Measurements from ENCODE around the gene BMP7.
"Not testable (repeated sequence)": the region's sequence is repeated elsewhere in the genome, so short reads cannot be mapped to it uniquely, and the experiment has no call there.

Gene BMP7

DNA sequence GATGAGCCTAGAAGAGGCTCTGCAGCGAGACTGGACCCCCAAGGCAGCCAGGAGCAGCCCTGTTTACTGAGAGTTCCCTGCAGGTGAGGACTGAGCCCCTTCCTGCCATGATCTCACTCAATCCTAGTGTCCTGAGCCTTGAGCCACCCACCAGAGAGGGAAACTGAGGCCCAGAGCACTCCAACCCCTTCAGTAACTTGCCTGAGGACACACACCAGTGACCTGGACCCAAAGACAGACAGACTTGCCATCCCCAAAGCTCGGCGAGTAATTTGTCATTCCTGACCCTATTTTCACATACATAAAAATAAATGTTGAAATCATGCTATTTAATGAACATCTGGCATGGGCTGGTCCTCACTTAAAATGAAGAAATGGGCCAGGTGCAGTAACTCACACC, 16.7 kb downstream of the BMP7 start:
- DNase-seq (ENCODE audit: low spot score), result no peak

DNA sequence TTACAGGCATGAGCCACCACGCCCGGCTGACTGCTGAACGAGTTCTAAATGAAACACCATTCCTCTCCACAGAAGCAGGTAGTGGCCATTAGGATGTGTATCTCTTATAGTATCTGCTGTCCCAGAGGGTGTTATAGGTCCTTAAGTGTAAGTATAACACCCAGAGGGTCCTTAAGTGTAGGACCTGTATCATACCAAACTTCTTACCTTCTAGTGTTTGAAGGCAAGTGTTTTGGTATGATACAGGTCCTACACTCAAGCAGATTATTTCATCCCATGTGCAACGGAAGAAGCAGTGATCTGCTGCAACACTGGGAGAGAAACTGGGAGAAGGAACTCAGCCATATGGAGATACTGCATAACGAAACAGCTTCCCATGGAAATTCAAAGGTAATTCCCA, 17.4 kb downstream of the BMP7 start:
- DNase-seq (ENCODE audit: low spot score), result no peak

DNA sequence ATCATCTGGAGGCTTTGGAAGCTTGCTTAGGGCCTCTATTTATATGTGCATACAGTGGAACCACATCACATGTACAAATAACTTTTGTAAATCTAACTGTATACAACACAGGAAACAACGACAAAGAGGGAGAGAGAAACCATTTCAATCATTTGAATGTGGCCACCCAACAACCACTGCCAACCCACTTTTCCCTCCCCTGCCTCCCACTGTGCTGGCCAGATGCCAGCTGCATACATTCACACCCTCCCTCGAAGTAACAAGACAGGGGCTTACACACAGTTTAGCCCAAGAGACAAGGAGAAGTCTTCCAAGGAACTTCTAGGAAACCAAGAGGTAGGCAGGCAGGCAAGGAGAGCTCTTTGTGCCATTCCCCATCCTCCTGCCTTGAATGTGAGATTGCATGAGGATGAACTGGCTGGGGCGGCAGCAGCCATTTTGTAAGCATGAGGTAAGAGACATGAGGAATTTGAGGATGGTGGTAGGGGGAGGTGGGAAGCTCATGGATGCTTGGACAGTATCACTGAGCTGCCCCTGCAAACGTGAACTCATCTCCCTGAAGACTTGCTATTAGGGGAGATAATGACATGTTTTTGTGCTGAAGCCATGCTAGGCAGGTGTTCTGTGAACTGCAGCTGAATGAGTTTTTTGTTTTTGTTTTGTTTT, 18.2 kb downstream of the BMP7 start:
- no peak for DNase-seq (ENCODE audit: low spot score)

DNA sequence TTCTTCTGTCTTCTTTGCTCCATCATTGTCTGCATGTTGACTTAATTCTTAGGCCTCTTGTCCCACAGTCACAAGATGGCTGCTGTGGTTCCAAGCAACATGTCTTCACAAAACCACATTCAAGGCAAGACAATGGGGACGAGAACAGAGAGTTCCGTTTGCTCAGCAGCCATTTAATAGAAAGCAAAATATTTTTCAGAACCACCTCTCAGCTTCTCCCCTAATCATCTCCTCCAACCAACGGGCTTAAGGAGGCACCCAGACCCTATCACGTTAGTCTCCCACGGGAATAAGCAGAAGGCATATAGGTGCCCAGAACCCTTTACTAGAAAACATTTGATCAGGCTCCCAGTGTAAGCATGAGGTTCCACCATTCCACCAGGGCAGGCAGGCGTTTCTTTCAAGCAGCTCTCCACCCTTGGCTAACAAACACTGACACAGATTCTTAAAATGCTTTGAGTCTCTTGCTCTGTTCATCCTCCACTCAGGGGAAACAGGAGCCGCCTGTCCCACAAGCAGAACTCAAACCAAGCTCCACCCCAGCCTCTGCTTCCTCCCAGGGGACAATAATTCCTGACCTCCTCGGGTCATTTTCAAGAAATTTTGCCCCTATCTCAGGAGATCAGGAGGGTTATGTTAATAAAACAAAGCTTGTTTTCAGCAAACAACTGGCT, 19.0 kb downstream of the BMP7 start:
- no peak for DNase-seq (ENCODE audit: low spot score)

DNA sequence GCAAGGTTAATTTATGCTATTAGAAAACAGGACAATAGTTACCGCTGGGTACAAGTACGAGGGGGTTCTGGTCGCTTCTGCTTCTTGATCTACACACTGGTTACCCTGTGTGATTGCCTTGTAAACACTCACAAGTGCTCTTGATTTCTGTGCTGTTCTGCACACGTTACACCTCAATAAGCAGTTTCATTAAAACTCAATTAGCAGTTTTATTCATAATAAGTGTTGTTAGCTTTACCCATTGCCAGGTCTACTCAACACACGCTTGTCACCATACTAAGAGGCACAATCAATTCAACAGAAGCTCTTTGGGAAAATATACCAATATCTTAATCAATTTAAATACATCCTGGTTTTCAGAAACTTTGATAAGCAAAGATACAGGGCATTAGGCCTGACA, 20.4 kb downstream of the BMP7 start:
- DNase-seq (ENCODE audit: low spot score), result no peak

DNA sequence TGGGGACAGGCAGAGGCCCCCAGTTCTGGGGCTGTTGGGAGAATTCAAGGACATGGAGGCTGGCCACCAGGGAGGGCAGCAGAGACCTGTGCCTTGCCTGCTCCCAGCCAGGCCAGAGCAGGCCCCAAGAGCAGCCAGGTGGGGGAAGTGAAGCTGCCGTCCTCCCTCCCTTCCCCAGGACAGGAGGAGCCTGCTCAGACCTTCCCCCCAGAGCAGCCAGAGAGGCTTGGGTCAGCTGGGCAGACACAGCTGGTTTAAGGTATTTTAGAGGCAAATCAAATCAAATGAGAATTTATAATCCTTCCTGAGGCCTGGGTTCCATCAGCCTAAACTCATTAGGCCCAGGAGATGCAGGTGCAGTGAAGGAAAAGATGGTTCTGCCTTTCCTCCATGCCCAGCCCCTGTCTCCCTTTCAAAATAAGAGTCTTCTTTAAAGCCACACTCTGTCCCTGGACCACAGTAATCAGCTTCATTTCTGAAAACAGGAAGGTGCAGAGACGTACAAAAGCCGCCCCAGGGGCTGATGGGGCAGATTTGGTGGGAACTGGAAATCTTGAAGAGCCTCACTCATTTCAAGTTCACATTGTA, 21.7 kb downstream of the BMP7 start:
- DNase-seq (ENCODE audit: low spot score), result no peak

DNA sequence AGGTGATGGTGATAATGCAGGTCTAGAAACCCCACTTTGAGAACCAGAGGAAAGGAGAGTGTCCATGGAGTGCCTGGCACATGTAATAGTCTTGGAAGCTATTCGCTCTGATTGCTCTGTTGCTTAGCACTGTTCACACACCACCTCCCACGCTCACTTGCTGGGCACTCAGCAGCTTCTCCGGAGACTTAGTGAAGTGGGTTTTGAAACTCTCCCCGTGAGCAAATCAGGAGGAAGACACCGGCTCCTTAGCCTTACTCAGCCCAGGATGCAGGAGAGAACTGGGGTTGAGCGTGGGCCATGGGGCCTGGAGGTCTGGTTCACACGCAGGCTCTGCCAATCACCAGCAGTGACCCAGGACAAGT, 22.2 kb downstream of the BMP7 start:
- no peak for DNase-seq (ENCODE audit: low spot score)

DNA sequence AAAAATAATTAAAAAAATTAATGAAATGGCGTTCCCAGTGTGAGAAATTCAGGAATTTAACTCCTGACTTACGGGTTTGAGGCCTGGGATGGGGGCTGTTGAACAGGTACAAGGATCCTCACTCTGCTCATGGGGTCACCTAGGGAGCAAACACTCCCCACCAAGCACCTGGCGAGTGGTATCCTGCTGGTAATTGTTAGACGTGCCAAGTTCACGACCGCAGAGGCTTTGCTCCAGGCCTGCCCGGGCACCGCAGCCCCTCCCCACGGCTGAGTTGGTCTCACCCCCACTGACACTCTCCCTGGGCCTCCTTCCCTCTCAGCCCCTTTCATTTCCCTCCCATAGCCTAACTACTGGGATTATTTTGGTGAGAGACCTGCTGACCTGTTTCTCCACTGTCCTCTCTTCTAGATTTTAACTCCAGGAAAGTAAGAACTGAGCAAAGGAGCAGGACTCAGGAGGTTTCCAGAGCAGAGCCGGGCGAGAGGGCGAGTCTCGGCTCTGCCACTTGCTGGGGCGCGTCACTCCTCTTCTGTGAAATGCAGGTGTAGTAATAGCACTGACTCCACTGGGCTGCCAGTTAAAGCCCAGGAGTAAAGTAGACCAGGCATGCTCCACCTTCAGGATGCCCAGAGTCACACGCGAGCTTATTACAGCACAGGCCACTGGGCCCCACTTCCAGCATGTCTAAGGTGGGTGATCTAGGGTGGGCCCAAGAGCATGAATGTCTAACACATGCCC, 22.8 kb downstream of the BMP7 start:
- DNase-seq (ENCODE audit: low spot score), result no peak

DNA sequence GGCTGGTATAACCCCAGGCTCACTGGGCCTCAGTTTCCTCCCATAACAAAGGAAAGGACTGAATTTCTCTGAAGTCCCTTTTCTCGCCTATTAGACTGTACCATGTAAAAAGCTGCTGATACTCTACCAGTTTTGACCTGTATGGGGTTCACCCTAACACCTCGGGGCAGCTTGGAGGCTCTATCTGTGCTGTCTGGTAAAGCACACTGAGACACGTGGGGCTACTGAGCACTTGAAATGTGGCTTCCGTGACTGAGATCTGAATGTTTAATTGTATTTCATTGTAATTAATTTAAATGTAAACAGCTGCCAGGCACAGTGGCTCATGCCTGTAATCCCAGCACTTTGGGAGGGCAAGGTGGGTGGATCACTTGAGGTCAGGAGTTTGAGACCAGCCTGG, 24.0 kb downstream of the BMP7 start:
- DNase-seq (ENCODE audit: low spot score), result no peak

DNA sequence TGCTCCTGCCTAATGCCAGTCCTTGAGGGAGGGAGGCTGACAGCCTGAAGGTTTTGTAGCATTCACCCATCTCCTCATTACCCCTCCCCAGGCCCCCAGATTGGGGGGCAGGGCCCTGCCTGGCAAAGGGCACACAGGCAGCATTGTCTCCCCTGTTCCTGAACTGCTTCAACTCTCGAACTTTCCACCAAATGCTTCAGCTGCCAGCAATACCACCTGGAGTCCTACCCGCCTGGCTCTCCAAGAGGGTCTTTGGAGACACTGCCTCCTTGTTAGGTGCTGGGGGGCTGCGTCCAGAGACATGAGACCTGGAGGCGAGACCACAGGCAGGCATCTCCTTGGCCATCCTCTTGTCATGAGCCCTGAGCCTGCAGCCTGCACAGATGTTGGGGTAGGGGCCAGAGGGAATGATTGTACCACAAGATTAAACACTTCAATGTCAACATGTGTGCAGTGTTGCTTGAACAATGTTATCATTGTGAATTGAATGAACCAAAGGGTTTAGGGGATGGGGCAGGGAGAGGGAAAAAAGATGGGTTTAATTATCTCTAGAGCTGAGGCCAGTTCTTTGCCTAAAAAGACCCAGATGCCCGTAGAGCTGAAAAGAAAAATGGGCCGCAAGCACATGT, 25.0 kb downstream of the BMP7 start:
- peak; percentile 53 for DNase-seq (ENCODE audit: low spot score)

DNA sequence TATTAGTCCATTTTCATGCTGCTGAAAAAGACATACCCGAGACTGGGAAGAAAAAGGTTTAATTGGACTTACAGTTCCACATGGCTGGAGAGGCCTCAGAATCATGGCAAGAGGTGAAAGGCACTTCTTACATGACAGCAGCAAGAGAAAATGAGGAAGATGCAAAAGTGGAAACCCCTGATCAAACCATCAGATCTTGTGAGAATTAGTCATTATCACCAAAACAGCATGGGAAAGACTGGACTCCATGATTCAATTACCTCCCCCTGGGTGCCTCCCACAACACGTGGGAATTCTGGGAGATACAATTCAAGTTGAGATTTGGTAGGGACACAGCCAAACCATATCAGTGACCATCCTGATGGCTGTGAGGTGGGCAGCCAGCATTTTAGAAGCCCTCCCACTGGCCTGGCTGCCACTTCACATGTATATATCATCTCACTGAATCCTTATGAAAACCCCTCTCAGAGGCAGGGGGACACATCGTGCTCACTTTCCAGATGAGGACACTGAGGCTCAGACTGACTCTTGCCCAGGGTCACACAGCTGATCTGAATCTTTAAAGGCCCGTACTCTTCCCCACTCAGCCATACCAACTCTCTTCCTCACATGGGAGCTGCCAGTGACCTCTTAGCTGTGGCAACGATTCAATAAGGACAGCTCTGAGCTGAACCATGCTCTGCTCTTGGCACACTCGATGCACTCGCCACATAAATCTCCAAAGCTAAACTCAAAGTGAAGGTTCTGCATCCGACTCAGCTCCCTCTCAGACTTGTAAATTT, 25.7 kb downstream of the BMP7 start:
- no peak for DNase-seq (ENCODE audit: low spot score)

DNA sequence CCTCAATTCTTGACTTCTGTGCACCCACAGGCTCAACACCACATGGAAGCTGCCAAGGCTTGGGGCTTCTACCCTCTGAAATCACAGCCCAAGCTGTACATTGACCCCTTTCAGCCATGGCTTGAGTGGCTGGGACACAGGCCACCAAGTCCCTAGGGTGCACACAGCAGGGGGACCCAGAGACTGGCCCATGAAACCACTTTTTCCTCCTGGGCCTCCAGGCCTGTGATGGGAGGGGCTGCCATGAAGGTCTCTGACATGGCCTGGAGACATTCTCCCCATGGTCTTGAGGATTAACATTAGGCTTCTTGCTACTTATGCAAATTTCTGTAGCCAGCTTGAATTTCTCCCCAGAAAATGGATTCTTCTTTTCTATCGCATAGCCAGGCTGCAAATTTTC, 26.7 kb downstream of the BMP7 start:
- not testable (repeated sequence) for DNase-seq (ENCODE audit: low spot score)

DNA sequence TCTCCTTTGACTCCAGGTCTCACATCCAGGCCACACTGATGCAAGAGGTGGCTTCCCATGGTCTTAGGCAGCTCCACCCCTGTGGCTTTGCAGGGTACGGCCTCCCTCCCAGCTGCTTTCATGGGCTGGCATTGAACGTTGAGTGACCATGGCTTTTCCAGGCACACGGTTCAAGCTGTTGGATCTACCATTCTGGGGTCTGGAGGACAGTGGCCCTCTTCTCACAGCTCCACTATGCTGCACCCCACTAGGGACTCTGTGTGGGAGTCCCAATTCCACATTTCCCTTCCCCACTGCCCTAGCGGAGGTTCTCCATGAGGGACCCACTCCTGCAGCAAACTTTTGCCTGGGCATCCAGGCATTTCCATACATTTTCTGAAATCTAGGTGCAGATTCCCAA, 27.1 kb downstream of the BMP7 start:
- not testable (repeated sequence) for DNase-seq (ENCODE audit: low spot score)

DNA sequence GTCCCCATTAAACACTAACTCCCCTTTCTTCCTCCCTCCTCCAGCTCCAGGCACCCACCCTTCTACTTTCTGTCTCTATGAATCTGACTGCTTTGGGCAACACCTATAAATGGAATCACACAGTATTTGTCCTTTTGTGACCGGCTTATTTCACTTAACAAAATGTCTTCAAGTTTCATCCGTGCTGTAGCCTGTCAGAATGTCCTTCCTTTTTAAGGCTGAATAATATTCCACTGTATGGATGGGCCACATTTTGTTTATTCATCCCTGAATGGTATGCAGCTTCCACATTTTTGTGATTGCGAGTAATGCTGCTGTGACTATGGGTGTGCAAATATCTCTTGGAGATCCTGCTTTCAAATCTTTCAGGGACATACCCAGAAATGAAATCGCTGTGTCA, 28.4 kb downstream of the BMP7 start:
- DNase-seq (ENCODE audit: low spot score), result no peak

DNA sequence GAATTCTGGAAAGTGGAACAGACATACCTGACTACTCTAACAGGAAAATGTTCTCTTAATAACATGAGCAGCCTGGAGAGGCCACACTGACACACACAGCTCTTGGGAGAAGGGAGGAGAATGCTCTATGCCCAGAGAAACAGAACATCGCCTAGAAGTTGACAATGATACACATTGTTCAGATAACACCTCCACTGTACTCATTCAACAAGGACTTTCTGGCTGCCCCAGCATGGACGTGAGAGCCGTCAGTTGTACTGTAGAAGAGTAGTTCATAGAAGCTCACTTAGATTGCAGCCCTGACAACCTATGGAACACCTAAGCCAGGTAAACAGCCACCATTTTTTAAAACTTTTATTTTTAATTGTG, 28.9 kb downstream of the BMP7 start:
- DNase-seq (ENCODE audit: low spot score), result no peak

DNA sequence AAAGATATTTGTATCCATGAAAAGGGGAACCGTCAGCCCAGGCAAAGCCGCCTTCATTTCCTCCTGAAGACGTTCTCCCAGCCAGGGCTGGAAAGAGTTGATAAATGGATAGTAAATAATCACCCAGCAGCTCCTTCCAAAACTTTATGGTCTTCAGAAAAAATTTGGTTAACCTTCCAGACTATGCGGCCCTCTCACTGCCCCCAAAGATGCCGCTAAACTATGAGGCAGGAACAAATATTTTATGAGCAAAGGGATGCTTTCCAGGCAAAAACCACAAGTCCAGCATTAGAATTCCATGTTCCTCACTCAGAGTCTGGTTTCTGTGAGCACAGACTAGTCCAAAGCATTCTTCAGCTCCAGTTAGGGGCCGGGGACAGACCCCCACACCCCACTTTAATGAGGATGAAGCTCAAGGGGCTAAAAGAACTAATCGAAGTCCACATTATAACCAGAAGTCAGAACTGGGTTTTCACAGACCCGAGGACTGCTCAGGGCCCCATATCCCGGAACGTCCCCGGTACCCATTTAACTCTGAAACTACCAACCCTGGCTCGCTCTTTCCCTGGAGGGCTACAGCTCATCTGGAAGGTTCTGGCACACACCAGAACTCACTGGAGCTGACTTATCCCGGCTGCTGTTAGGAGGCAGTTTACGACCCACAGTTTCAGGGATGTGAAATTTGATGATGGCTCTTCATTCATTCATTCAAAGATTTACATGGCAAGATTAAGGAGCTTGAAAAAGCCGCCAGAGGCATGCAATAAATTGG, 29.4 kb downstream of the BMP7 start:
- DNase-seq (ENCODE audit: low spot score), result no peak

DNA sequence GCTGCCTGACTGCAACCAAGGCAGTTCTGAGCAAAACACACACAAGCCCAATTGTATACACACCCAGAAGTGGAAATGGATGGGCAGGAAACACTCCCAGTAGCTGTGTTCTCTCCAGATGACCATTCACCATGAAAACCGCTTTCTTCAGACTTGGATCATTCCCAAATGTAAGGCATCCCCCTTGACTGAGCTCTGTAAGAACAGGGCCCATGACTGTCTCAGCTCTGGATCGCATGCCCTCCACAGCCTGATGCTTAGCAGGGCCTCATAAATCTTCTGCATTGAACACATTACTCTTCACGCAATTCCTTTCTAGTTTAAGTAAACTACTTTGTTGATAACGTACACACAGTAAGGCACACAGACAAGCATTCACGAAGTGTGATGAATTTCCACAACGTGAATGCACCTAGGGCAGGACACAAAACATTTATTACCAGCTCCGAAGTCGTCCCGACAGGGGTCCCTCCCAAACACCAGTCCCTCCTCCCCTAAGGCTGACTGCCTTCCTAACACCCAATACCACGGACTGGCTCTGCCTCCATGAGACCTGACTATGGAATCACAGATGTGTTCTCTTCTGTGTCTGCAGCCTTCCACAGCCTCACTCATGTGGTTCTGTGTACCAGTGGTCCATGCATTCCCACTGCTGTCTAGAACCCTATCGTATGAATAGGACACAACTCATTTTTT, 31.7 kb downstream of the BMP7 start:
- DNase-seq (ENCODE audit: low spot score), result no peak

DNA sequence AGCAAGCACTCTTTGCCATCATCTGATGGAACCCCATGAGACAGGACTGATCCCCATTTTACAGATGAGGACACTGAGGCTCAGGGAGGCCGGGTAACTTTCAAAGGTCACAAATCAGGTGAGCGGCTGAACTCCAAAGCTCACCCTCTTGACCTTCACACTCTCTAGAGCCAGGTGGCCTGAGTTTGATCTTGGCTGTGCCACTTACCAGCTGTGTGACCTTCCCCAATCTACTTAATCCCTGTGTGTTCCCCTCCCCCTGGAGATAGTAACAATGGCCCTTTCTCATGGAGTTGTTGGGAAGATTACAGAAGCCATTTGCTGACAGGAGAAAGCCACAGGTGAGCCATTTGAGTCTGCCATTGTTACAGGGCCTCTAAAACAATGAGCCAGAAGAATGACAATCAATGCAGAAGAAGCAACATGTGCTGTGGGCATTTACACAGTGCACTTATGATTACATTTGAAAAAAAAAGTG, 34.5 kb downstream of the BMP7 start:
- DNase-seq (ENCODE audit: low spot score), result no peak

DNA sequence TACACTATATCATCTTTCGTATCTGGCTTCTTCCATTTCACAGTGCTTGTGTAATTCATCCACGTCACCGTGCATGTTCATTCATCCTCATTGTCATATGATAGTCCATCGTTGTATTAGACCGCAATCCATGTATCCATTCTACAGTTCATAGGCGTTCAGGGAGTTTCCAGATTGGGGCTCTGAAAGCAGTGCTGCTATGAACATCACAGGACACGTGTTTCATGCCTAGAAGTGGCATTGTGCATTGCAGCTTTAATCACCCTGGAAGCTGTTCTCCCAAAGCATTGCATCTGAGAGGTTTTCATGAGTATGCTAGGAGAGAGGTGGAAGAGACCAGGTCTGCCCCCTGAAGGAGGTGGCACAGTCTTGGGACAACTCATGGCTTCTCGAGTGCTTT, 35.3 kb downstream of the BMP7 start:
- no peak for DNase-seq (ENCODE audit: low spot score)

DNA sequence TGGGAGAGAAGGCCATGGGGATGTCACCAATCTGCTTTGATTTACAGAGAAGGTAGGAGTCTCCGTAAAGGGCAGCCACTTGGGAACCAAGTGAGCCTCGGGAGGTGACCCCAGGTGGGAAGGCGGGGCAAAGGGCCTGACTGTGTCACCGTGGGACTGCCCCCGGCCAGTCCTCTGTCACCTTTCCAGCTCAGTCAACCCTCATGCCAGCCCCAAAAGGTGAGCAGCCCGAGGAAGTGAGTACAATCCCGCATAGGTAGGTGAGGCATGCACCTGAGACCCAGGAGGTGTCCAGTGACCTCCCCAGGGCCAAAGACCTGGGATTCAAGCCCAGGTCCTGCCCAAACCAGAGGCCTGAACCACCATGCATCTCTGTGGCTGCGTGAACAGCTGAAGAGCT, 36.2 kb downstream of the BMP7 start:
- no peak for DNase-seq (ENCODE audit: low spot score)
